GM23338 (cell line): ENCODE measurements around the gene INPP4B. TPM values are rescaled to one million over a fixed set of nuclear protein-coding genes. Genes with fewer than 3 reads are reported as not detected.

Experiments used
- ATAC-seq: fragments of 200-7000 bp; cut with Tn5 transposase; 3 replicates; pipeline ENCODE4 v1.9.1; 2020
- DNase-seq: peaks from one replicate; pipeline ENCODE4 v3.0.0-alpha.2; 2015; ENCODE audit warnings: low spot score
- H2AFZ ChIP-seq: fragments of 200-600 bp; sonication (generic); 2 replicates; pipeline ENCODE4 v1.8.0; 2016; ENCODE audit warnings: antibody characterized with exemption, mild to moderate bottlenecking, moderate library complexity
- H3F3A ChIP-seq: fragments of 200-600 bp; sonication (generic); replicated peaks from 2 replicates; pipeline ENCODE4 v1.8.0; 2017; ENCODE audit warnings: antibody characterized with exemption, mixed run types, low read depth
- H3K27ac ChIP-seq: fragments of 200-600 bp; sonication (generic); 2 replicates; pipeline ENCODE4 v1.6.1; 2016; ENCODE audit warnings: low read depth
- H3K27me3 ChIP-seq: fragments of 200-600 bp; sonication (generic); 2 replicates; pipeline ENCODE4 v1.8.0; 2016; ENCODE audit warnings: mild to moderate bottlenecking, mixed run types, moderate library complexity; ENCODE audit not compliant: insufficient read depth
- H3K36me3 ChIP-seq: fragments of 200-600 bp; sonication (generic); 2 replicates; pipeline ENCODE4 v1.8.0; 2016; ENCODE audit warnings: mild to moderate bottlenecking; ENCODE audit not compliant: insufficient read depth
- H3K4me1 ChIP-seq: fragments of 200-600 bp; sonication (generic); 2 replicates; pipeline ENCODE4 v1.8.0; 2016; ENCODE audit warnings: mild to moderate bottlenecking, moderate library complexity; ENCODE audit not compliant: insufficient read depth
- H3K4me2 ChIP-seq: fragments of 200-600 bp; sonication (generic); 2 replicates; pipeline ENCODE4 v1.7.1; 2017; ENCODE audit warnings: mixed run types
- H3K4me3 ChIP-seq: fragments of 200-600 bp; sonication (generic); 2 replicates; pipeline ENCODE4 v1.6.1; 2016; ENCODE audit warnings: mixed run types
- H3K79me2 ChIP-seq: fragments of 200-600 bp; sonication (generic); replicated peaks from 2 replicates; pipeline ENCODE4 v1.8.0; 2017; ENCODE audit warnings: mild to moderate bottlenecking; ENCODE audit not compliant: insufficient read depth
- H3K9me2 ChIP-seq: fragments of 200-600 bp; sonication (generic); 2 replicates; pipeline ENCODE4 v1.8.0; 2017; ENCODE audit not compliant: insufficient read depth
- H4K20me1 ChIP-seq: fragments of 200-600 bp; sonication (generic); replicated peaks from 2 replicates; pipeline ENCODE4 v1.8.0; 2017; ENCODE audit warnings: mild to moderate bottlenecking; ENCODE audit not compliant: insufficient read depth
- H3K27ac Mint-ChIP-seq: 2 replicates; pipeline ENCODE4 v1.8.0; 2020; ENCODE audit warnings: inconsistent platforms, mild to moderate bottlenecking, moderate library complexity, mixed read lengths
- H3K27me3 Mint-ChIP-seq: 3 replicates; pipeline ENCODE4 v1.8.0; 2022; ENCODE audit warnings: low read depth, mild to moderate bottlenecking, moderate library complexity, mixed read lengths, inconsistent platforms; ENCODE audit not compliant: insufficient read depth, poor library complexity
- H3K36me3 Mint-ChIP-seq: 3 replicates; pipeline ENCODE4 v1.8.0; 2021; ENCODE audit warnings: low read depth, mild to moderate bottlenecking, inconsistent platforms, moderate library complexity, mixed read lengths
- H3K4me1 Mint-ChIP-seq: 3 replicates; pipeline ENCODE4 v1.8.0; 2020; ENCODE audit warnings: mild to moderate bottlenecking, inconsistent platforms, mixed read lengths
- H3K4me3 Mint-ChIP-seq: 3 replicates; pipeline ENCODE4 v1.8.0; 2021; ENCODE audit warnings: moderate library complexity, mild to moderate bottlenecking, inconsistent platforms, mixed read lengths
- H3K9me3 Mint-ChIP-seq: 3 replicates; pipeline ENCODE4 v1.8.0; 2020; ENCODE audit warnings: moderate library complexity, mild to moderate bottlenecking, inconsistent platforms, mixed read lengths
- CREB1 ChIP-seq: fragments of 250-450 bp; sonication (Bioruptor Pico); IDR thresholded peaks from 2 replicates; pipeline ENCODE4 v1.5.0; 2020; ENCODE audit warnings: low read depth, mild to moderate bottlenecking, moderate library complexity
- EZH2 ChIP-seq: fragments of 200-600 bp; sonication (generic); IDR thresholded peaks from one replicate; pipeline ENCODE4 v1.8.0; 2017; ENCODE audit warnings: antibody characterized with exemption, mild to moderate bottlenecking, low read depth; ENCODE audit not compliant: unreplicated experiment
- EZH2phosphoT487 ChIP-seq: fragments of 200-600 bp; sonication (generic); IDR thresholded peaks from one replicate; pipeline ENCODE4 v1.8.1; 2018; ENCODE audit warnings: antibody characterized with exemption; ENCODE audit not compliant: unreplicated experiment
- JUNB ChIP-seq: IDR thresholded peaks from one replicate; pipeline ENCODE4 v1.6.1; 2016; ENCODE audit warnings: antibody characterized with exemption; ENCODE audit not compliant: unreplicated experiment
- NANOG ChIP-seq: IDR thresholded peaks from 2 replicates; pipeline ENCODE4 v1.6.1; 2016; ENCODE audit warnings: antibody characterized with exemption, borderline replicate concordance
- POLR2AphosphoS5 ChIP-seq: IDR thresholded peaks from 2 replicates; pipeline ENCODE4 v1.6.1; 2016; ENCODE audit warnings: antibody characterized with exemption, low read depth
- STAT1 ChIP-seq: IDR thresholded peaks from one replicate; pipeline ENCODE4 v1.6.1; 2016; ENCODE audit warnings: antibody characterized with exemption; ENCODE audit not compliant: unreplicated experiment
- ZNF114 ChIP-seq: fragments of 250-450 bp; sonication (Bioruptor Pico); IDR thresholded peaks from 2 replicates; pipeline ENCODE4 v1.5.0; 2020; ENCODE audit warnings: mild to moderate bottlenecking, moderate library complexity
- ZNF331 ChIP-seq: fragments of 250-450 bp; sonication (Bioruptor Pico); IDR thresholded peaks from 2 replicates; pipeline ENCODE4 v1.5.0; 2020; ENCODE audit warnings: low read depth, mild to moderate bottlenecking, moderate library complexity
- polyA plus RNA-seq: library from polyadenylated mRNA; unstranded; fragments of >200 nt; fragmentation: Nextera tagmentation; extraction: Ambion mirVana; gene quantifications from 2 replicates; pipeline ENCODE4 v1.2.1, GENCODE V29; 2016
- total RNA-seq: library from RNA; depleted of rRNA; stranded (reverse); fragments of >200 nt; shearing (Covaris generic); gene quantifications from 2 replicates; pipeline ENCODE4 v1.2.3, GENCODE V29; 2014
- TF ChIP-seq, protein P1 (sequence below), 2 experiments: fragments of 200-600 bp in 1 of 2; sonication (generic) in 1 of 2; conservative IDR thresholded peaks; 2 replicates each; pipeline versions ENCODE4 v1.5.1 to v1.6.1; 2016 to 2017; ENCODE audit warnings: antibody characterized with exemption in 2 of 2, low read depth in 2 of 2, mild to moderate bottlenecking in 2 of 2, moderate library complexity in 1 of 2
- TF ChIP-seq, protein P2 (sequence below): fragments of 250-450 bp; sonication (Bioruptor Pico); IDR thresholded peaks from 2 replicates; pipeline ENCODE4 v1.5.0; 2020; ENCODE audit warnings: mild to moderate bottlenecking, moderate library complexity
- TF ChIP-seq, protein P3 (sequence below): IDR thresholded peaks from 2 replicates; pipeline ENCODE4 v1.6.1; 2016; ENCODE audit warnings: antibody characterized with exemption
- TF ChIP-seq, protein P4 (sequence below): IDR thresholded peaks from one replicate; pipeline ENCODE4 v1.6.1; 2018; ENCODE audit warnings: antibody characterized with exemption; ENCODE audit not compliant: unreplicated experiment

INPP4B gene
- total and polyA plus RNA-seq, 2 experiments from 2014 or later, result 0.11 to 0.14 TPM

DNA sequence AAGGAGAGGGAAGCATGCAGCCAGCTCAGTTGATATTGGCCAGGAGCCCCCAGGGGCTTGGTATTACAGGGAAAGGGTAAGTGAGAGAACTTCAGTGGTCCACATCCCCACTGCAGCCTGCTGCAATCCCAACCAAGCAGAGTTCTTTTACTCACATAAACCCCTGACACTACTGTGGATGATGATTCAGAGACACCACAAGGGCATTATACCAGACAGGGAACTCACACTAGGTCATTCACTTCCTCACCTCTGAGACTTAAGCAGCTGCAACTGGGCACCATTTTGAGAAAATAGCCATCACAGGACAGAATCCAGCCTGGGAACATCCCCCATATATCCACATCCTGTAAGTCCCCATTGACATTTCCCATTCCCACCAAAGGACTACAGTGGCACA lies 248.0 kb downstream of the INPP4B start:
- Mint-ChIP-seq H3K27me3 (peaks cover 7% of the 10 kb centered on the region), H3K27ac (no peak overlapping the region), H3K36me3 (peaks cover 3% of the 10 kb centered on the region; the same call in 1 of the 3 replicates), H3K4me1 (no peaks in the 10 kb centered on the region), H3K9me3 (peaks cover 13% of the 10 kb centered on the region), H3K4me3 (no peak overlapping the region)
- TF ChIP-seq ZNF331 (CRISPR knock-in tag), result no peak
- TF ChIP-seq, protein P1, sequence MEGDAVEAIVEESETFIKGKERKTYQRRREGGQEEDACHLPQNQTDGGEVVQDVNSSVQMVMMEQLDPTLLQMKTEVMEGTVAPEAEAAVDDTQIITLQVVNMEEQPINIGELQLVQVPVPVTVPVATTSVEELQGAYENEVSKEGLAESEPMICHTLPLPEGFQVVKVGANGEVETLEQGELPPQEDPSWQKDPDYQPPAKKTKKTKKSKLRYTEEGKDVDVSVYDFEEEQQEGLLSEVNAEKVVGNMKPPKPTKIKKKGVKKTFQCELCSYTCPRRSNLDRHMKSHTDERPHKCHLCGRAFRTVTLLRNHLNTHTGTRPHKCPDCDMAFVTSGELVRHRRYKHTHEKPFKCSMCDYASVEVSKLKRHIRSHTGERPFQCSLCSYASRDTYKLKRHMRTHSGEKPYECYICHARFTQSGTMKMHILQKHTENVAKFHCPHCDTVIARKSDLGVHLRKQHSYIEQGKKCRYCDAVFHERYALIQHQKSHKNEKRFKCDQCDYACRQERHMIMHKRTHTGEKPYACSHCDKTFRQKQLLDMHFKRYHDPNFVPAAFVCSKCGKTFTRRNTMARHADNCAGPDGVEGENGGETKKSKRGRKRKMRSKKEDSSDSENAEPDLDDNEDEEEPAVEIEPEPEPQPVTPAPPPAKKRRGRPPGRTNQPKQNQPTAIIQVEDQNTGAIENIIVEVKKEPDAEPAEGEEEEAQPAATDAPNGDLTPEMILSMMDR (conservative IDR thresholded peaks at IDR 0.05; ENCODE audit: low read depth in 2 of 2), result no peak
- no peak for TF ChIP-seq ZNF114 (CRISPR knock-in tag)
- TF ChIP-seq POLR2AphosphoS5, result no peak
- TF ChIP-seq, protein P2, sequence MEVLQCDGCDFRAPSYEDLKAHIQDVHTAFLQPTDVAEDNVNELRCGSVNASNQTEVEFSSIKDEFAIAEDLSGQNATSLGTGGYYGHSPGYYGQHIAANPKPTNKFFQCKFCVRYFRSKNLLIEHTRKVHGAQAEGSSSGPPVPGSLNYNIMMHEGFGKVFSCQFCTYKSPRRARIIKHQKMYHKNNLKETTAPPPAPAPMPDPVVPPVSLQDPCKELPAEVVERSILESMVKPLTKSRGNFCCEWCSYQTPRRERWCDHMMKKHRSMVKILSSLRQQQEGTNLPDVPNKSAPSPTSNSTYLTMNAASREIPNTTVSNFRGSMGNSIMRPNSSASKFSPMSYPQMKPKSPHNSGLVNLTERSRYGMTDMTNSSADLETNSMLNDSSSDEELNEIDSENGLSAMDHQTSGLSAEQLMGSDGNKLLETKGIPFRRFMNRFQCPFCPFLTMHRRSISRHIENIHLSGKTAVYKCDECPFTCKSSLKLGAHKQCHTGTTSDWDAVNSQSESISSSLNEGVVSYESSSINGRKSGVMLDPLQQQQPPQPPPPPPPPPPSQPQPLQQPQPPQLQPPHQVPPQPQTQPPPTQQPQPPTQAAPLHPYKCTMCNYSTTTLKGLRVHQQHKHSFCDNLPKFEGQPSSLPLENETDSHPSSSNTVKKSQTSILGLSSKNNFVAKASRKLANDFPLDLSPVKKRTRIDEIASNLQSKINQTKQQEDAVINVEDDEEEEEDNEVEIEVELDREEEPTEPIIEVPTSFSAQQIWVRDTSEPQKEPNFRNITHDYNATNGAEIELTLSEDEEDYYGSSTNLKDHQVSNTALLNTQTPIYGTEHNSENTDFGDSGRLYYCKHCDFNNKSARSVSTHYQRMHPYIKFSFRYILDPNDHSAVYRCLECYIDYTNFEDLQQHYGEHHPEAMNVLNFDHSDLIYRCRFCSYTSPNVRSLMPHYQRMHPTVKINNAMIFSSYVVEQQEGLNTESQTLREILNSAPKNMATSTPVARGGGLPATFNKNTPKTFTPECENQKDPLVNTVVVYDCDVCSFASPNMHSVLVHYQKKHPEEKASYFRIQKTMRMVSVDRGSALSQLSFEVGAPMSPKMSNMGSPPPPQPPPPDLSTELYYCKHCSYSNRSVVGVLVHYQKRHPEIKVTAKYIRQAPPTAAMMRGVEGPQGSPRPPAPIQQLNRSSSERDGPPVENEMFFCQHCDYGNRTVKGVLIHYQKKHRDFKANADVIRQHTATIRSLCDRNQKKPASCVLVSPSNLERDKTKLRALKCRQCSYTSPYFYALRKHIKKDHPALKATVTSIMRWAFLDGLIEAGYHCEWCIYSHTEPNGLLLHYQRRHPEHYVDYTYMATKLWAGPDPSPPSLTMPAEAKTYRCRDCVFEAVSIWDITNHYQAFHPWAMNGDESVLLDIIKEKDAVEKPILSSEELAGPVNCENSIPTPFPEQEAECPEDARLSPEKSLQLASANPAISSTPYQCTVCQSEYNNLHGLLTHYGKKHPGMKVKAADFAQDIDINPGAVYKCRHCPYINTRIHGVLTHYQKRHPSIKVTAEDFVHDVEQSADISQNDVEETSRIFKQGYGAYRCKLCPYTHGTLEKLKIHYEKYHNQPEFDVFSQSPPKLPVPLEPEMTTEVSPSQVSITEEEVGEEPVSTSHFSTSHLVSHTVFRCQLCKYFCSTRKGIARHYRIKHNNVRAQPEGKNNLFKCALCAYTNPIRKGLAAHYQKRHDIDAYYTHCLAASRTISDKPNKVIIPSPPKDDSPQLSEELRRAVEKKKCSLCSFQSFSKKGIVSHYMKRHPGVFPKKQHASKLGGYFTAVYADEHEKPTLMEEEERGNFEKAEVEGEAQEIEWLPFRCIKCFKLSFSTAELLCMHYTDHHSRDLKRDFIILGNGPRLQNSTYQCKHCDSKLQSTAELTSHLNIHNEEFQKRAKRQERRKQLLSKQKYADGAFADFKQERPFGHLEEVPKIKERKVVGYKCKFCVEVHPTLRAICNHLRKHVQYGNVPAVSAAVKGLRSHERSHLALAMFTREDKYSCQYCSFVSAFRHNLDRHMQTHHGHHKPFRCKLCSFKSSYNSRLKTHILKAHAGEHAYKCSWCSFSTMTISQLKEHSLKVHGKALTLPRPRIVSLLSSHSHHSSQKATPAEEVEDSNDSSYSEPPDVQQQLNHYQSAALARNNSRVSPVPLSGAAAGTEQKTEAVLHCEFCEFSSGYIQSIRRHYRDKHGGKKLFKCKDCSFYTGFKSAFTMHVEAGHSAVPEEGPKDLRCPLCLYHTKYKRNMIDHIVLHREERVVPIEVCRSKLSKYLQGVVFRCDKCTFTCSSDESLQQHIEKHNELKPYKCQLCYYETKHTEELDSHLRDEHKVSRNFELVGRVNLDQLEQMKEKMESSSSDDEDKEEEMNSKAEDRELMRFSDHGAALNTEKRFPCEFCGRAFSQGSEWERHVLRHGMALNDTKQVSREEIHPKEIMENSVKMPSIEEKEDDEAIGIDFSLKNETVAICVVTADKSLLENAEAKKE (CRISPR knock-in tag), result no peak
- TF ChIP-seq, protein P3, sequence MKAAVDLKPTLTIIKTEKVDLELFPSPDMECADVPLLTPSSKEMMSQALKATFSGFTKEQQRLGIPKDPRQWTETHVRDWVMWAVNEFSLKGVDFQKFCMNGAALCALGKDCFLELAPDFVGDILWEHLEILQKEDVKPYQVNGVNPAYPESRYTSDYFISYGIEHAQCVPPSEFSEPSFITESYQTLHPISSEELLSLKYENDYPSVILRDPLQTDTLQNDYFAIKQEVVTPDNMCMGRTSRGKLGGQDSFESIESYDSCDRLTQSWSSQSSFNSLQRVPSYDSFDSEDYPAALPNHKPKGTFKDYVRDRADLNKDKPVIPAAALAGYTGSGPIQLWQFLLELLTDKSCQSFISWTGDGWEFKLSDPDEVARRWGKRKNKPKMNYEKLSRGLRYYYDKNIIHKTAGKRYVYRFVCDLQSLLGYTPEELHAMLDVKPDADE, result no peak
- TF ChIP-seq, protein P4, sequence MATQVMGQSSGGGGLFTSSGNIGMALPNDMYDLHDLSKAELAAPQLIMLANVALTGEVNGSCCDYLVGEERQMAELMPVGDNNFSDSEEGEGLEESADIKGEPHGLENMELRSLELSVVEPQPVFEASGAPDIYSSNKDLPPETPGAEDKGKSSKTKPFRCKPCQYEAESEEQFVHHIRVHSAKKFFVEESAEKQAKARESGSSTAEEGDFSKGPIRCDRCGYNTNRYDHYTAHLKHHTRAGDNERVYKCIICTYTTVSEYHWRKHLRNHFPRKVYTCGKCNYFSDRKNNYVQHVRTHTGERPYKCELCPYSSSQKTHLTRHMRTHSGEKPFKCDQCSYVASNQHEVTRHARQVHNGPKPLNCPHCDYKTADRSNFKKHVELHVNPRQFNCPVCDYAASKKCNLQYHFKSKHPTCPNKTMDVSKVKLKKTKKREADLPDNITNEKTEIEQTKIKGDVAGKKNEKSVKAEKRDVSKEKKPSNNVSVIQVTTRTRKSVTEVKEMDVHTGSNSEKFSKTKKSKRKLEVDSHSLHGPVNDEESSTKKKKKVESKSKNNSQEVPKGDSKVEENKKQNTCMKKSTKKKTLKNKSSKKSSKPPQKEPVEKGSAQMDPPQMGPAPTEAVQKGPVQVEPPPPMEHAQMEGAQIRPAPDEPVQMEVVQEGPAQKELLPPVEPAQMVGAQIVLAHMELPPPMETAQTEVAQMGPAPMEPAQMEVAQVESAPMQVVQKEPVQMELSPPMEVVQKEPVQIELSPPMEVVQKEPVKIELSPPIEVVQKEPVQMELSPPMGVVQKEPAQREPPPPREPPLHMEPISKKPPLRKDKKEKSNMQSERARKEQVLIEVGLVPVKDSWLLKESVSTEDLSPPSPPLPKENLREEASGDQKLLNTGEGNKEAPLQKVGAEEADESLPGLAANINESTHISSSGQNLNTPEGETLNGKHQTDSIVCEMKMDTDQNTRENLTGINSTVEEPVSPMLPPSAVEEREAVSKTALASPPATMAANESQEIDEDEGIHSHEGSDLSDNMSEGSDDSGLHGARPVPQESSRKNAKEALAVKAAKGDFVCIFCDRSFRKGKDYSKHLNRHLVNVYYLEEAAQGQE, result no peak
- TF ChIP-seq NANOG, result no peak
- TF ChIP-seq STAT1, result no peak
- TF ChIP-seq EZH2phosphoT487, result no peak
- TF ChIP-seq JUNB, result no peak
- TF ChIP-seq EZH2, result no peak
- no peak for TF ChIP-seq CREB1
- Histone ChIP-seq H3K27me3 (no peaks in the 10 kb centered on the region), H3K4me3 (no peak overlapping the region), H3K27ac (no peak overlapping the region), H3K79me2 (no peaks in the 10 kb centered on the region), H3K9me2 (no peaks in the 10 kb centered on the region), H3K4me2 (no peak overlapping the region), H3K4me1 (no peaks in the 10 kb centered on the region), H3F3A (no peaks in the 10 kb centered on the region), H4K20me1 (no peaks in the 10 kb centered on the region), H2AFZ (peak overlapping the region; percentile 7; the same call in 1 of the 2 replicates), H3K36me3 (no peaks in the 10 kb centered on the region)
- ATAC-seq (no peak), DNase-seq (no peak)
